HG03135 (cell line): Measurements from ENCODE around the gene PPP1R9A.

Experiments
- ATAC-seq: cut with Tn5 transposase; IDR thresholded peaks from one replicate; pipeline ENCODE4 v1.9.1; 2021; ENCODE audit warnings: mild to moderate bottlenecking, moderate library complexity; ENCODE audit not compliant: unreplicated experiment

Gene PPP1R9A

DNA sequence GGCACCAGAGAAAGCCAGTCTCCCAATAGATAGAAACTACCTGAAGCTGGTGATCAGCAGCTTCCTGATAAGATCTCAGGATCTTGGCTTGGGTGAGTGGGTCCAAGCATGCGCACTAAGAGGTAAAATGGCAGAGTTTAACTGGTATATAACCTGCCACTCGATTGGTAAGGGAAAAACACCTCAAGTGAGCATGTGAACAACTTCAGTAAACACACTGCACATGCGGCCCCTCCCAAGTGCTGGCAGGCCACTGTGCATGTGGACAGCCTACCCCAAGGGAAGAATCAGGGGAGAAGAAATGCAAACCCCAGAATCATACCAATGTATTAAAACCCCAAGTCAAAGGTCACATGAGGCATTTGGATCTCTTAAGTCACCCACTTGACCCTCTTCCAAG lies 434.6 kb downstream of the PPP1R9A start:
- no peak for ATAC-seq

DNA sequence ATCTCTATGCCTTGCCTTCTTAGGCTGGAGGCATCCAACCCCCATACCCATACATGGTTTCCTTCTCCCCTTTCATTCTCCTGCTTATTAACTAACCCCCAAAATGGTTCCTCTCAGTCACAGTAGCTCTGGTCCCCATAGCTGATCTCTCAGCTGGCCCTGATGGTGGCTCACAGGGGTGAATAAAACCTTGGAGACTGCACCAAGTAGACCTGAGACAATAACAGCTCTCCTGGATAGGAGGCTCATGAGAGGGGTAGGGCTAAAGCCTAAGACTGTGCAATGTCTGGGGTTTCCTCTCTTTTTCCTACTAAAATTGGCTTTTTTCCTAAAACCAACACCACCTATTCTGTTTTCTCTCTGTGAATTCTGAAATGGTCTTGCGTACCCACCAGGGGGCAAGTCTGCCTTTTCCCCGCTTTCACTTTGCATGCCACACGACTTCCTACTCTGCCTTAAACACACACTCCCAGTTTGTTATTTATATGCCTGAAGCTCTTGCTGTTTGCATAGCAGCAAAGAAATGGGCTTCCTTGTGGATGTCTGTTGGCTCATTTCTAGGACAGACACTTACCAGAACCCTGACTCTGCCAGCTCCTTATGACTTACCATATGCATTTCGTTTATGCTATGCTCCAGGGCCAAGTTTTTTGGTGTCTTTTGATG lies 435.4 kb downstream of the PPP1R9A start:
- ATAC-seq, result no peak
